Peyer's patch (tissue), 4 donors: ENCODE measurements around the gene MCM8. TPM values are rescaled to one million over a fixed set of nuclear protein-coding genes. Genes with fewer than 3 reads are reported as not detected.

Experiments
- DNase-seq, 3 donors: peaks; one replicate each; pipeline ENCODE4 v3.0.0-alpha.2; 2017 to 2019
- H3K27ac ChIP-seq, 4 donors: fragments of 200-600 bp; sonication (generic); one replicate each; pipeline ENCODE4 v1.5.1; 2016 to 2019
- H3K27me3 ChIP-seq, 2 donors: fragments of 200-600 bp; sonication (generic); one replicate each; pipeline ENCODE4 v1.5.1; 2019
- H3K36me3 ChIP-seq, 3 donors: fragments of 200-600 bp; sonication (generic); one replicate each; pipeline ENCODE4 v1.5.1; 2016 to 2019
- H3K4me1 ChIP-seq, 4 donors: fragments of 200-600 bp; sonication (generic); one replicate each; pipeline ENCODE4 v1.5.1; 2016 to 2019
- H3K4me3 ChIP-seq, 4 donors: fragments of 200-600 bp; sonication (generic); 1 replicate in 3 of 4; 2 replicates in 1 of 4; pipeline ENCODE4 v1.5.1; 2016 to 2019; ENCODE audit warnings: mild to moderate bottlenecking in 1 of 4
- H3K9me3 ChIP-seq, 4 donors: fragments of 200-600 bp; sonication (generic); one replicate each; pipeline ENCODE4 v1.5.1; 2016 to 2019; ENCODE audit warnings: mild to moderate bottlenecking in 1 of 4
- POLR2A ChIP-seq, 2 donors: fragments of 450-650 bp; IDR thresholded peaks; one replicate each; pipeline ENCODE4 v1.5.1; 2017; ENCODE audit warnings: antibody characterized with exemption in 2 of 2, mild to moderate bottlenecking in 2 of 2, moderate library complexity in 2 of 2
- total RNA-seq, 4 donors: library from RNA; depleted of rRNA; stranded (reverse); fragments of >200 nt; gene quantifications; one replicate each; pipeline ENCODE4 v1.1.0, GENCODE V29; 2016
- TF ChIP-seq, protein P1 (sequence below), 6 experiments: fragments of 450-650 bp in 4 of 6; fragments of 200-600 bp in 2 of 6; sonication (generic) in 1 of 6; IDR thresholded peaks; one replicate each; pipeline ENCODE4 v1.5.1; 2017 to 2019; ENCODE audit warnings: antibody characterized with exemption in 6 of 6, mild to moderate bottlenecking in 3 of 6, moderate library complexity in 1 of 6

Gene MCM8
- total RNA-seq, 4 donors from 2014 or later = 5.8 to 25.6 (median 6.2) TPM

DNA sequence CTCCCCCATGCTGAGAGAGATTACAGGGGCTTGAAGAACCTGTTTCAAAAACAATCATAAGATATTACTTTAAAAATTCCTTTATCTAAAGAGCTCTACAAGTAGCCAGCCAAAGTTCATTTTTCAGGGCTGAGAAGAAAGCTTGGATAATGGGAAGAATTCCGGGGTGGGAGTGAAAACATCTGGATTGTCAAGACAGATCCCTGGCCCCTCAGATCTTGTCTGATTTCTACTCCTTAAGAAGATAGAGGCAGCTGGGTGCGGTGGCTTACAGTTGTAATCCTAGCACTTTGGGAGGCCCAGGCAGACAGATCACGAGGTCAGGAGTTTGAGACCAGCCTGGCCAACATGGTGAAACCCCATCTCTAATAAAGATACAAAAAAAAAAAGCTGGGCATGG, 24.9 kb upstream of the MCM8 start:
- Histone ChIP-seq H3K27ac (no peak overlapping the region), H3K27me3 (no peaks in the 10 kb centered on the region), H3K4me3 (no peak overlapping the region), H3K9me3 (no peaks in the 10 kb centered on the region), H3K4me1 (no peaks in the 10 kb centered on the region), H3K36me3 (no peaks in the 10 kb centered on the region)
- no peak for DNase-seq
- TF ChIP-seq, protein P1, sequence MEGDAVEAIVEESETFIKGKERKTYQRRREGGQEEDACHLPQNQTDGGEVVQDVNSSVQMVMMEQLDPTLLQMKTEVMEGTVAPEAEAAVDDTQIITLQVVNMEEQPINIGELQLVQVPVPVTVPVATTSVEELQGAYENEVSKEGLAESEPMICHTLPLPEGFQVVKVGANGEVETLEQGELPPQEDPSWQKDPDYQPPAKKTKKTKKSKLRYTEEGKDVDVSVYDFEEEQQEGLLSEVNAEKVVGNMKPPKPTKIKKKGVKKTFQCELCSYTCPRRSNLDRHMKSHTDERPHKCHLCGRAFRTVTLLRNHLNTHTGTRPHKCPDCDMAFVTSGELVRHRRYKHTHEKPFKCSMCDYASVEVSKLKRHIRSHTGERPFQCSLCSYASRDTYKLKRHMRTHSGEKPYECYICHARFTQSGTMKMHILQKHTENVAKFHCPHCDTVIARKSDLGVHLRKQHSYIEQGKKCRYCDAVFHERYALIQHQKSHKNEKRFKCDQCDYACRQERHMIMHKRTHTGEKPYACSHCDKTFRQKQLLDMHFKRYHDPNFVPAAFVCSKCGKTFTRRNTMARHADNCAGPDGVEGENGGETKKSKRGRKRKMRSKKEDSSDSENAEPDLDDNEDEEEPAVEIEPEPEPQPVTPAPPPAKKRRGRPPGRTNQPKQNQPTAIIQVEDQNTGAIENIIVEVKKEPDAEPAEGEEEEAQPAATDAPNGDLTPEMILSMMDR (IDR thresholded peaks at IDR 0.05) = no peak
- no peak for TF ChIP-seq POLR2A (IDR thresholded peaks at IDR 0.05)

- no peak overlapping the region for H3K4me3 ChIP-seq
- no peaks in the 10 kb centered on the region for H3K36me3 ChIP-seq
- H3K27me3 ChIP-seq = no peaks in the 10 kb centered on the region
- no peak for DNase-seq
- no peak for TF ChIP-seq POLR2A (IDR thresholded peaks at IDR 0.05)
- TF ChIP-seq, protein P1 (IDR thresholded peaks at IDR 0.05) = no peak
- no peaks in the 10 kb centered on the region for H3K9me3 ChIP-seq
- no peaks in the 10 kb centered on the region for H3K4me1 ChIP-seq
- no peak overlapping the region for H3K27ac ChIP-seq
These were observed 22.5 kb upstream of the MCM8 start for GRCh38 chr20:5927749-5928462.

DNA sequence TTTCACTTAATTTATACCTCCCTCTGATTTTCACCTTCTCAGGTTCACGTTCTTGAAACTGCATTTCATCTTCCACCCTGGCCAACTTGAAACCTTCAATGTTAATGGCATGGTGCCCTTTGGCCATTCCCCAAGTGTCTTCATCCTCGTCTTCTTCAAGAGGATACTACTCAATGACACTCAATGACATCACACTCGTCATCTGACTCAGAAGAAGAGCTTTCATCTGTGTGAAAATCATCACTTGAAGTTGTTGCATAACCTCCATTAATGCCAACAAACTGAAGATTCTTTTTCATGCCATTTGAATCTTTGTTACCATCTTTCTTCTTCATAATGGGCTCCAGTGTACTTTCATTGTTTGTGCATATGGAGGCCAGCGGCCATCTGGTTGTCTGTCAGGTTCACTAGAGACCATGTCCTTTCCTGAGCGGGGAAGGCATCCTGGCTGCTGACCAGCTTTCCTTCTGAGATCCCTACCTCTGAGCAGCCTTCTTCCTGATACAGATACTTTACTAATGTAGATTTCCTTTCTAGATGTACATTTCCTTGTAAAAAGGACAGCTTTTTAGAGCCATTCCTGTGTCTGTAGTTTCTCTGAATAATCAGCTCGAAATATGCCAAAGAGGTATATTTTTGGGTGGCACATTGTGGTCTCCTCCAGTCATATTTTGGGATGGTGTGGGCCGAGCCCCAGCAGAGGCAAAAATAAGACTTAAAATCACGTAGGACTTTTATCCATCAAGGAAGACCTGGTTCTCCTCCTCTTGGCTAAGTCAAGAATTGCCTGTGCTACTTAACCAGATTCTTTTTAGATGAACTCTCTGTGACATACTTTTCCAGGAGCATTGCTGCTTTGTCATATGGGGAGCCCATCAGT, 21.4 kb upstream of the MCM8 start:
- TF ChIP-seq POLR2A (IDR thresholded peaks at IDR 0.05) = no peak
- TF ChIP-seq, protein P1 (IDR thresholded peaks at IDR 0.05) = no peak
- DNase-seq = no peak
- H3K4me1 ChIP-seq = no peaks in the 10 kb centered on the region
- no peak overlapping the region for H3K27ac ChIP-seq
- no peak overlapping the region for H3K4me3 ChIP-seq
- H3K9me3 ChIP-seq = no peaks in the 10 kb centered on the region
- no peaks in the 10 kb centered on the region for H3K27me3 ChIP-seq
- no peaks in the 10 kb centered on the region for H3K36me3 ChIP-seq

GRCh38 chr20:5931411-5931810, 19.0 kb upstream of the MCM8 start:
- DNase-seq = no peak
- no peaks in the 10 kb centered on the region for H3K4me1 ChIP-seq
- no peaks in the 10 kb centered on the region for H3K9me3 ChIP-seq
- no peak overlapping the region for H3K4me3 ChIP-seq
- H3K27me3 ChIP-seq = no peaks in the 10 kb centered on the region
- H3K36me3 ChIP-seq = no peaks in the 10 kb centered on the region
- no peak overlapping the region for H3K27ac ChIP-seq
- TF ChIP-seq POLR2A (IDR thresholded peaks at IDR 0.05) = no peak
- TF ChIP-seq, protein P1 (IDR thresholded peaks at IDR 0.05) = no peak

GRCh38 chr20:5932796-5933195, 17.7 kb upstream of the MCM8 start:
- Histone ChIP-seq H3K9me3 (no peaks in the 10 kb centered on the region), H3K4me3 (no peak overlapping the region), H3K27me3 (no peaks in the 10 kb centered on the region), H3K27ac (no peak overlapping the region), H3K4me1 (no peaks in the 10 kb centered on the region), H3K36me3 (peaks cover 0 to 4% (median 0%) of the 10 kb centered on the region in 3 donors)
- no peak for DNase-seq
- TF ChIP-seq, protein P1 (IDR thresholded peaks at IDR 0.05) = no peak
- TF ChIP-seq POLR2A (IDR thresholded peaks at IDR 0.05) = no peak
